Measurements from ENCODE around the gene LPCAT3.
A peak's percentile ranks its signal among the peaks of the same experiment; 100 is the strongest.

LPCAT3 gene

DNA sequence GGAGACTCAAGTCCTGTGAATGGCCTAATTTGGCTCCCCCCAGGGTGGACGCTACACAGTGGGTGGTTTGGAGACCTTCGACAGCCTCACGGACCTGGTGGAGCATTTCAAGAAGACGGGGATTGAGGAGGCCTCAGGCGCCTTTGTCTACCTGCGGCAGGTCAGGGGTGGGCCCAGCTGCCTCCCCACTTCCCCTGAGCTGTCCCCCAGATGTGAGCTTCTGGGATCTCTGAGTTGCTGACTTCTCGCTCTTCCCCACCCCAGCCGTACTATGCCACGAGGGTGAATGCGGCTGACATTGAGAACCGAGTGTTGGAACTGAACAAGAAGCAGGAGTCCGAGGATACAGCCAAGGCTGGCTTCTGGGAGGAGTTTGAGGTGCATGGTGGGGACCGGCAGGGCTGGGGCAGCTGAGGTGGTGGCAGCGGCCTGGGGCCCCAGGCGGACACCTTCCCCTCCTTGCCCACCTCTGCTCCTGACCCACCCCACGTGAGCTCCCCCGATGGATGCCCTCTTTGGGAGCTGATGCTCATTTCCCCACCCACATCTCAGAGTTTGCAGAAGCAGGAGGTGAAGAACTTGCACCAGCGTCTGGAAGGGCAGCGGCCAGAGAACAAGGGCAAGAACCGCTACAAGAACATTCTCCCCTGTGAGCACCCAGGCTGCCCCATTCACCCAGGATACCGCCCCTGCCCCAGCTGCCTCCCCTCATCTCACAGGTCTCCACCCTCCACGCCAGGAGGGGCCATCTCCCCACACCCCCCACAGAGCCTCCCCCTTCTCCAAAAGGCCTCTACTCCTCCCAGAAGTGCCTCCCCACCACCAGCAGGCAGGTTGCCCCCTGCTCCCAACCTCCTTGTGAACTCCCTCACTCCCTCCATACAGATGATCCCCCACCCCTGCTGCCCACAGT is 62.9 kb downstream of the LPCAT3 start:
- peaks cover 39% of the 10 kb centered on the region for H3K36me3 ChIP-seq (ENCODE audit: control insufficient read depth, insufficient read depth, low read length)
- DNase-seq = no peak
- H3K27ac ChIP-seq (ENCODE audit: insufficient read depth, low read length, poor library complexity, severe bottlenecking) = peak overlapping the region; percentile 96
- H3K4me1 ChIP-seq (ENCODE audit: control insufficient read depth, insufficient read depth, low read length, poor library complexity, severe bottlenecking) = peaks cover 81% of the 10 kb centered on the region
- no peak overlapping the region for H3K4me3 ChIP-seq (ENCODE audit: insufficient read depth, low read depth, low read length, poor library complexity, severe bottlenecking)
- H3K27me3 ChIP-seq (replicated peaks; ENCODE audit: control insufficient read depth, insufficient read depth, low read length, poor library complexity, severe bottlenecking) = no peaks in the 10 kb centered on the region
- no peaks in the 10 kb centered on the region for H3K9me3 ChIP-seq (ENCODE audit: control insufficient read depth, low read length)

DNA sequence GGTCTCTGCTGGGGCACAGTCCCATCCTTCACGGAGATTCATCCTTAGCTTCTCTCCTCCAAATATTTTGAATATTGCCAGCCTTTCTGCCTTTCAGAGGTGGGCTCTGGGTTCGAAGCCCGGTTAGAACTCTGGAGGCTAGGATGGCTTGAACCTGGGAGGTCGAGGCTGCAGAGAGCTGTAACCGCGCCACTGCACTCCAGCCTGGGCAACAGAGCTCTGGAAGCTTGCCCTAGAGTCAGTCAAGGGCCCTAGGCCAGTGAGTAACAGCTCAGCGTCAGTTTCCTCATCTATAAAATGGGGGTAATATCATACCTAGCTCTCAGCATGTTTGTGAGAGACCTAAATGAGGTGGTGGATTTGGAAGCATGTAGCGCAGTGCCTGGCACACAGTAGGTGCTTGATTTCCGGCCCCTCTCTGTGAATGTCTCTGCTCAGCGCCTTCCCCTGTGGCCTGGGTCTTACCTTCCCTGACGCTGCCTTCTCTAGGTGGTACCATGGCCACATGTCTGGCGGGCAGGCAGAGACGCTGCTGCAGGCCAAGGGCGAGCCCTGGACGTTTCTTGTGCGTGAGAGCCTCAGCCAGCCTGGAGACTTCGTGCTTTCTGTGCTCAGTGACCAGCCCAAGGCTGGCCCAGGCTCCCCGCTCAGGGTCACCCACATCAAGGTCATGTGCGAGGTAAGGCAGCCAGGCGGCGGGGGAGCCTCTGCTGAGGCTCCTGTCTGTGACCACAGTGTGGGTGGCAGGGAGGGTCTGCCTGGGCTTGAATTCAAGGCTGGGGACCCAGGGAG is 63.8 kb downstream of the LPCAT3 start:
- Histone ChIP-seq H3K4me1 (ENCODE audit: control insufficient read depth, insufficient read depth, low read length, poor library complexity, severe bottlenecking) (peaks cover 81% of the 10 kb centered on the region), H3K9me3 (ENCODE audit: control insufficient read depth, low read length) (no peaks in the 10 kb centered on the region), H3K36me3 (ENCODE audit: control insufficient read depth, insufficient read depth, low read length) (peaks cover 34% of the 10 kb centered on the region), H3K27me3 (replicated peaks; ENCODE audit: control insufficient read depth, insufficient read depth, low read length, poor library complexity, severe bottlenecking) (no peaks in the 10 kb centered on the region), H3K27ac (ENCODE audit: insufficient read depth, low read length, poor library complexity, severe bottlenecking) (peak overlapping the region; percentile 96), H3K4me3 (ENCODE audit: insufficient read depth, low read depth, low read length, poor library complexity, severe bottlenecking) (peak overlapping the region; percentile 89)
- no peak for DNase-seq

DNA sequence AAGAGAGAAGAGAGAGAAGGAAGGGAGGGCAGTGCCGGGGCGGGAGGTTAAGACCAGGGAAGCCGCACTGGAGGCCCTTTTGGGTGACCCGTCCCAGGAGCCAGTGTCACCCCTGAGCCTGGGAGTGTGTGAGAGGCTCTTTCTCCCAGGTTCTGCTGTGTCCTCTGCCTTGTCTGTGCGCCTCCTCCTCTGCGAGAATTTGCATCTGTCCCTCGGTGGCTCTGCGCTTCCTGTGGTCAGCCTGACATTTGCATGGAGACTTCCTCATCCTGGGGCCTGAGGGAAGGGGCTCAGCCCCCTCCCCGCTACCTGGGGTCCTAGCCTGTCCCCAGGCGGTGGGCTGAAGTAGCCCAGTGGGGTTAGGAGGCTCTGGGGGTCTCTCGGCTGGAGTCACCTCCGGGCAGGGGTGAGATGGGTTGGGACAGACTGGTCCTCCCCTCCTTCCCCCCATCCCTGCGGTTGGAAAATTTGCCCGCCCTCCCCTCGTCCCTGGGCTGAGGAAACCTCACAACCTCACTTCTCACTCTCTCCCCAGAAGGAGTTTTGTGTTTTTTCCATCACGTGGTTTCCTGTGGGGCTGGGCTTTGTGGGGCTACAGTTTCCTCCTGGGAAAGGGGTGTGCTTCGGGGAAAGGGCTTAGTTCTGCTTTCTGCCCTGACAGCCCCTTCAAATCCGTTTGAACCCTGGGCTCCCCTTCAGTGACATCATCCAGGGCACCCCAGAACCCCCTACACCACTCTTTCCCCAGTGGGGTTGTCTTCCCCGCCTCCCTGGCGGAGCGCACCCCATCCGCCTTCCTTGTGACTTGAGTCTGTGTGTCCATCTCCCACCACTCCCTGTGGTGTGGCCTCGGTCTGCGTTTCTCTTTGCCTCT is 64.6 kb downstream of the LPCAT3 start:
- Histone ChIP-seq H3K36me3 (ENCODE audit: control insufficient read depth, insufficient read depth, low read length) (peaks cover 34% of the 10 kb centered on the region), H3K9me3 (ENCODE audit: control insufficient read depth, low read length) (no peaks in the 10 kb centered on the region), H3K4me3 (ENCODE audit: insufficient read depth, low read depth, low read length, poor library complexity, severe bottlenecking) (peak overlapping the region; percentile 89), H3K27ac (ENCODE audit: insufficient read depth, low read length, poor library complexity, severe bottlenecking) (peak overlapping the region; percentile 96), H3K4me1 (ENCODE audit: control insufficient read depth, insufficient read depth, low read length, poor library complexity, severe bottlenecking) (peaks cover 80% of the 10 kb centered on the region), H3K27me3 (replicated peaks; ENCODE audit: control insufficient read depth, insufficient read depth, low read length, poor library complexity, severe bottlenecking) (no peaks in the 10 kb centered on the region)
- peak; percentile 73 to 78 (median 77) for DNase-seq

DNA sequence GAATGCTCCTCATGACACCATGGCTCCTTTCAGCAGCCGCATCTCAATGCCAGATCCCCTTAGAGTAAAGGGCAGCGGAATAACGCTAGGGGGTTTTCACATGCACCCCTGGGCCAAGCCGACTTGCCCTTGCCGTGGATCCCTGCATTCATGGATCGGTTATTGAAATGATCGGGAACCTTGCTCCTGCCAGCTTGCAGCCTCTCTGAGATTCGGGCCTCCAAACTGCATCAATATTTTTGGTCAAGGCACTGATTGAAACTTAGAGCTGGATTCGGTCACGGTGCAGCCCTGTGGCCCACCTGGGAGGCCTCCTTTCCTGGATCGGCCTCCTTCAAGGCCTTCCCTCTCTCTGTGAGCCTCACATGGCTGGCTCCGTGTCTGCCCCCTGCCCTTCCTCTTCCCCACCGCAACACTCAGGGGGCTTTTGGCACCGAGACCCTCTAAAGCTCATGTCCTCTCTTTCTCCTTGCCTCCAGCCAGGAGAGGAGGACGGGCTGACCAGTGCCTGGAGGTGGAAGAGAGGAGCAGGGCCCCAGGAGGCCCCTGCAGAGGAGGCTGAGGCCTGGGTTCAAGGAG is 65.3 kb downstream of the LPCAT3 start:
- Histone ChIP-seq H3K9me3 (ENCODE audit: control insufficient read depth, low read length) (no peaks in the 10 kb centered on the region), H3K4me1 (ENCODE audit: control insufficient read depth, insufficient read depth, low read length, poor library complexity, severe bottlenecking) (peaks cover 75% of the 10 kb centered on the region), H3K27ac (ENCODE audit: insufficient read depth, low read length, poor library complexity, severe bottlenecking) (peak overlapping the region; percentile 96), H3K36me3 (ENCODE audit: control insufficient read depth, insufficient read depth, low read length) (peaks cover 28% of the 10 kb centered on the region), H3K4me3 (ENCODE audit: insufficient read depth, low read depth, low read length, poor library complexity, severe bottlenecking) (peak overlapping the region; percentile 89), H3K27me3 (replicated peaks; ENCODE audit: control insufficient read depth, insufficient read depth, low read length, poor library complexity, severe bottlenecking) (no peaks in the 10 kb centered on the region)
- DNase-seq = no peak

DNA sequence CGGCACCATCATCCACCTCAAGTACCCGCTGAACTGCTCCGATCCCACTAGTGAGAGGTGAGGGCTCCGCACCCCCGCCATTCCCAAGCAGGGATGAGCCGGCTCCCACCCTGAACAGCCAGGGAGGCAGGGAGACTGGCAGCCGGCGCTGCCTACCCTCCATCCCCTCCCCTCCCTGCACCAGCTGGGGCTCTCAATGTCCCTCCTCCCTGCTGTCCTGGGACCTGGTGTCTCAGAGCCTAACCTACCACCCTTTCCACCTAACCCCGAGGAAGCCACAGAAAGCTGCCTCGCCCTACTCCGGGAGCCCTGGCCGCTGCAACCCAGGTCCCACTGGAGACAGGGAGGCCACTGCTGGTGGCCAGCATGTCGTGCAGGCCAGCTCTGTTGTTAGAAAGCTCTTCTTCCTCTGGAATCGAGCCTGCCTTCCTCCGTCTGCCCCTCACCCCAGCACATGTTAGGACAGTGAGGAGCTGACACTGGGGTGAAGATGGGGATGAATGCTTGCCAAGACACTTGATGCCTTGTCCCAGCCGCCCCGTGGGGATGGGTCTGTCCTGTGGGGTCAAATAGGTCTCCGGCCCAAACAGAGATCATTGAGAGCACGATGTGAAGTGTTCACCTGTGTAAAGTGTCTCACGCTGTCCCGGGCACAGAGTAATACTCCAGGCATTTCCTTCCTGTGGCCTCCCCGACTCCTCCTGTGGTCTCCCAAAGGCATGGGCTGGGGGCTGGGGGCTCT is 66.0 kb downstream of the LPCAT3 start:
- no peak for DNase-seq
- Histone ChIP-seq H3K4me3 (ENCODE audit: insufficient read depth, low read depth, low read length, poor library complexity, severe bottlenecking) (peak overlapping the region; percentile 89), H3K9me3 (ENCODE audit: control insufficient read depth, low read length) (no peaks in the 10 kb centered on the region), H3K27me3 (replicated peaks; ENCODE audit: control insufficient read depth, insufficient read depth, low read length, poor library complexity, severe bottlenecking) (no peaks in the 10 kb centered on the region), H3K27ac (ENCODE audit: insufficient read depth, low read length, poor library complexity, severe bottlenecking) (peak overlapping the region; percentile 96), H3K36me3 (ENCODE audit: control insufficient read depth, insufficient read depth, low read length) (peaks cover 24% of the 10 kb centered on the region), H3K4me1 (ENCODE audit: control insufficient read depth, insufficient read depth, low read length, poor library complexity, severe bottlenecking) (peaks cover 71% of the 10 kb centered on the region)

DNA sequence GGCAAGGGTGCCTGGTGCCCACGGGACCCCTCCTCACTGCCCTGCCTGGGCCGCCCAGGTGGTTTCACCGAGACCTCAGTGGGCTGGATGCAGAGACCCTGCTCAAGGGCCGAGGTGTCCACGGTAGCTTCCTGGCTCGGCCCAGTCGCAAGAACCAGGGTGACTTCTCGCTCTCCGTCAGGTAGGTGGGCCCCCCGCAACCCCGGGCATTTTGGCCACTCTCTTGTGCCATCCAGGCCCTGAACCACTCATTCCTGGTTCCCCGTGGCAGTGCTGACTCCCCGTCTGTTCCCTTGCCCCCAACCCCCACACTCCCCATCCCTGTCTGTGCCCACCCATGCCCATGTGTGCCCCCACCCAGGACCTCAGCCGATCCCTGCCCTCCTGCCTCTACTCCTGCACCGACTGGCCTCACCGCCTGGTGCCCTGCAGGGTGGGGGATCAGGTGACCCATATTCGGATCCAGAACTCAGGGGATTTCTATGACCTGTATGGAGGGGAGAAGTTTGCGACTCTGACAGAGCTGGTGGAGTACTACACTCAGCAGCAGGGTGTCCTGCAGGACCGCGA is 66.6 kb downstream of the LPCAT3 start:
- Histone ChIP-seq H3K4me1 (ENCODE audit: control insufficient read depth, insufficient read depth, low read length, poor library complexity, severe bottlenecking) (peaks cover 71% of the 10 kb centered on the region), H3K27me3 (replicated peaks; ENCODE audit: control insufficient read depth, insufficient read depth, low read length, poor library complexity, severe bottlenecking) (no peaks in the 10 kb centered on the region), H3K36me3 (ENCODE audit: control insufficient read depth, insufficient read depth, low read length) (peaks cover 19% of the 10 kb centered on the region), H3K27ac (ENCODE audit: insufficient read depth, low read length, poor library complexity, severe bottlenecking) (peak overlapping the region; percentile 96), H3K9me3 (ENCODE audit: control insufficient read depth, low read length) (no peaks in the 10 kb centered on the region), H3K4me3 (ENCODE audit: insufficient read depth, low read depth, low read length, poor library complexity, severe bottlenecking) (peak overlapping the region; percentile 89)
- no peak for DNase-seq

GRCh38 chr12:6950811-6951540 is 67.3 kb downstream of the LPCAT3 start, which contains the start of gene PTPN6:
PTPN6 (plus strand) TSS chr12:6951356; CDS start chr12:6951513, 157 bp downstream.
- Histone ChIP-seq H3K9me3 (ENCODE audit: control insufficient read depth, low read length) (no peaks in the 10 kb centered on the region), H3K36me3 (ENCODE audit: control insufficient read depth, insufficient read depth, low read length) (peaks cover 12% of the 10 kb centered on the region), H3K27ac (ENCODE audit: insufficient read depth, low read length, poor library complexity, severe bottlenecking) (peak within 1 kb of the TSS; percentile 96), H3K4me3 (ENCODE audit: insufficient read depth, low read depth, low read length, poor library complexity, severe bottlenecking) (peak within 1 kb of the TSS; percentile 89), H3K27me3 (replicated peaks; ENCODE audit: control insufficient read depth, insufficient read depth, low read length, poor library complexity, severe bottlenecking) (no peaks in the 10 kb centered on the region), H3K4me1 (ENCODE audit: control insufficient read depth, insufficient read depth, low read length, poor library complexity, severe bottlenecking) (peaks cover 70% of the 10 kb centered on the region)
- DNase-seq = no peak

GRCh38 chr12:6950401-6950801 is 67.9 kb downstream of the LPCAT3 start:
- no peaks in the 10 kb centered on the region for H3K9me3 ChIP-seq (ENCODE audit: control insufficient read depth, low read length)
- H3K4me3 ChIP-seq (ENCODE audit: insufficient read depth, low read depth, low read length, poor library complexity, severe bottlenecking) = peak overlapping the region; percentile 89
- no peak for DNase-seq
- no peaks in the 10 kb centered on the region for H3K27me3 ChIP-seq (replicated peaks; ENCODE audit: control insufficient read depth, insufficient read depth, low read length, poor library complexity, severe bottlenecking)
- peak overlapping the region; percentile 96 for H3K27ac ChIP-seq (ENCODE audit: insufficient read depth, low read length, poor library complexity, severe bottlenecking)
- H3K36me3 ChIP-seq (ENCODE audit: control insufficient read depth, insufficient read depth, low read length) = peaks cover 6% of the 10 kb centered on the region
- H3K4me1 ChIP-seq (ENCODE audit: control insufficient read depth, insufficient read depth, low read length, poor library complexity, severe bottlenecking) = peaks cover 70% of the 10 kb centered on the region
